Measurements from ENCODE around the gene CIROP.
"Not testable (repeated sequence)": the region's sequence is repeated elsewhere in the genome, so short reads cannot be mapped to it uniquely, and the experiment has no call there.

CIROP gene

DNA sequence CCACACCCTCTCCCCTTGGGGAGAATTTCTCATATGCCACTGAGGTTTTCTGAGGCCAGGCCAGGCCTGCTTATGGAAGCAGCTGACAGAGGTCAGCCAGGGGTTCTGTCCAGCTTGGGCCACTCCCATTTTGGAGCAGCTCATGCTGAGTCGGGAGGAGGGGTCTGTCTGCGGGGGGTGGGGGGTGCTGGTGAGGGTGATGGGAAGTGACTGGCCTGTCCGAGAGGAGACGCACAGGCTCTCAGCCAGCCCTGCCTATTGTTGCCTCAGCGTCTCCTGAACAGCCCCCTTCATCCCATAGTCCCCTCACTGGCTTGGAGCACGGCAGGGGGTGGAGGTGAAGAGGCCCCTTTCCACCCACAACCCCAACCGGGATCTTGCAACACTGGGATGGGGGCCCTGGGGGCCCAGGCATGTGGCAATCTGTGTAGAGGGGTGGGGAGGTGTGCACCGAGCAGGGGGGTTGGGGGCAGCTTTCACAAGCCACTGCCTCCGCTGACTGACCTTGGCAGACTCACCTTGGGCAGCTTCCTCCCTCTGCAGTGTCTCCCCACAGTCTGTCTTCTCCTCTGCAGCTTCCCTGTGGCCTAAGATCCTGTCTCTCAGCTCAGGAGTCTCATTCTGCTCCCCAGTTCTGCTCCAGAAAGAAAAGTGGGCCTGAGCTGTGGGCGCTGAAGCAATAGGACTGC lies 8.8 kb upstream of the CIROP start:
- no peak for DNase-seq

GRCh38 chr14:23112359-23113178 lies 7.8 kb upstream of the CIROP start:
- DNase-seq, result no peak

- DNase-seq, result no peak
These were observed 6.0 kb upstream of the CIROP start for GRCh38 chr14:23110579-23111365.

DNA sequence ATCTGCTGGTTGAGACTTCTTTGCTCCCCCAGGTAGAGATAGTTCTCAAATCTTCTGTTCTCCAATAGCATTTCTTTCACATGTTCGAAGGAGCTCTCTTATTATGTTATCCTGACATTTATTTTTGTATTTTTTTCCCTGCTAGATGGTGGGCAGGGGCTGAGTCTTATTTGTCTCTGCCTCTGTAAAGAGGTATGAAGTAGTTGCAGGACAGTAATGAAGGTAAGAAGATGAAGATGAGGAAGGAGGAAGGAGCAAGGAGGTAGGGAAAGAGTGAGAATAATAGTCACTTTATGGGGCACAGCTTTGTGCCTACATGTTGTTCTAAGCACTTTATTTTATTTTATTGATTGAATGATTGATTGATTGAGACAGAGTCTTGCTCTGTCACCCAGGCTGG lies 5.0 kb upstream of the CIROP start:
- no peak for DNase-seq

DNA sequence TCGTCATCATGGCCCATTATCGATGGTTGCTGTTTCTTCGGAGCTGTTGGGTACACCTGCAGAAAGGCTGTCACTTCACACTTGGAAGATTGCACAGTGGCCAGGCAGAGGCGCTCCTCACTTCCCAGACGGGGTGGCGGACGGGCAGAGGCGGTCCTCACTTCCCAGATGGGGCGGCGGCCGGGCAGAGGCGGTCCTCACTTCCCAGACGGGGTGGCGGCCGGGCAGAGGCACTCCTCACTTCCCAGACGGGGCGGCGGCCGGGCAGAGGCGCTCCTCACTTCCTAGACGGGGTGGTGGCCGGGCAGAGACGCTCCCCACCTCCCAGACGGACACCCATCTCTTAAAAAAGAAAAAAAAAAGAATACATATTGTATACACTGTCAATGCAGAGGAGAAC lies 3.4 kb upstream of the CIROP start:
- not testable (repeated sequence) for DNase-seq

- not testable (repeated sequence) for DNase-seq
These were observed 2.8 kb upstream of the CIROP start for GRCh38 chr14:23107620-23108019.

DNA sequence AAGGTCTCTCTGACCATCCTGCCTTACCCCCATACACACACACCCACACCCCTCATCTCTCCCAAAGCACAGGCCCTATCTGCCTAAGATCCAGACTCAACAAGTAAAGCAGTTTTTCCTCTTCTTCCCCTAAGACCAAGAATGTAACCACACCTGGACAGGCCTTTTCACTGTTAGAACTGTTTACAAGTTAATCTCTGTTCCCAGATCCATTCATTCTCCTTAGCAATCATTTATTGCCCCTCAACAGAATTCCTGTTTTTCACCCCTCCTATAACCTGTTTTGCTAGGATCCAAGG lies 1.9 kb upstream of the CIROP start:
- DNase-seq, result no peak

DNA sequence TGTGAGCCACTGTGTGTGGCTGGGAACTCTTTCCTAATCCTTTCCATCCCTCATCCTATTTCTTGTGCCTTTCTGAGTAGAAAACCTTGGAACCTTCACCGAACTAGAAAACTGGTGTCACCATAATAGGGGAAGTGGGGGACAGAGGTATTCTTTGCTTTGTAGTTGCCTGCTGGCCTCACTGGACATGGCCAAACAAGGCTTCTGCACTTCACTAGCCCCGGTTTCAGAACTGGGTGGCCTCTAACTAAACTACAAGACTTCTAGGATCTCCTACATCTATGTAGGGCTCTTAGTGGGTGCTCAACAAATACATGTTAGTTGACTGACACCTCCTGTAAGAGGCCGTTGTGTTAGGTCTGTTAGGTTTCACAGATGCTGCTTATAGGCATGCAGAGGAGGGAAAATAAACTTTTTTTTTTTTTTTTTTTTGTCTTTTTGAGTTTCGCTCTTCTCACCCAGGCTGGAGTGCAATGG lies 597 bp upstream of the CIROP start:
- DNase-seq, result no peak

DNA sequence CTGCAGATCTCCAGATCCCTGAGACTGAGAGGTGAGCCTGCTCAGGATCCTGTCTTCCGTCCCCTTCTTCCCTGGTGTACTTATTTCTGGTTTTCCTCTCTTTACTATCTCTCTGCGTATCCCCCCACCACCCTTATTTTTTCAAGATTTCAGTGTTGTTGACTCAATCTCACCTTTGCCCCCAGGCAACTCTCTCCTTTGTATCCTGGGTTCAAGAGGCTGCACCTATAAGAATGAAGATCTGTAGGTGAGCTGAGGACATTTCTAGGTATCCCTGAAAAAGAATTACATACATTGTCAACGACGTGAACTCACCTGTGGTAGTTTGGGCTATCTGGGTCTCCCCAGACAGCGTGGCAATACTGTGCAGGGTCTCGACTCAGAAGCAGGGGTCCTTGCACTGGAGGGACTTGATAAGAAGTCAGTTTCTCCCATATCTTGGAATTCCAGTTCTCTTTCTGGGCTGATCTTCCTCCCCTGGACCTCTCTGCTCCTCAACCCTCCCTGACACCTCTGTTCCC lies 659 bp downstream of the CIROP start:
- no peak for DNase-seq

- DNase-seq, result no peak
These were observed 1.2 kb downstream of the CIROP start for GRCh38 chr14:23103581-23103980.

DNA sequence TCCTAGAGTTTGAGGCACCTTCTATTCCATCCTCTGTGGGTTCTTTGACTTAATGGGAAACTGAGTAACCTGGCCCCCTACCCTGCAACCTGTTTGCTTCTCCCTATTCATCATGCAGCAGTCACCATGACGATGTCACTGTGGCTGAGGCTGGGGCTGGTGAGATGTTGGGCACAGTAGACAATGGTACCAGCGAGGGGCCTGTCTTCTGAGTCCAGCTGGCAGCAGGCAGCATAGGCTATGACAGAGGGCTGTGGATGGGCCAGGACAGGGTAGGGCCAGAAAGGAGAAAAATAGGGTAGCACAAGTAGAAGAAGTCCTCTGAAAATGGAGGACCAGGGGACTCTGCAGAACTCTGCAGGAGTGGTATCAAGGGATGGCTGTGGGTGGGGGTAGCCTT lies 2.0 kb downstream of the CIROP start:
- DNase-seq, result no peak

DNA sequence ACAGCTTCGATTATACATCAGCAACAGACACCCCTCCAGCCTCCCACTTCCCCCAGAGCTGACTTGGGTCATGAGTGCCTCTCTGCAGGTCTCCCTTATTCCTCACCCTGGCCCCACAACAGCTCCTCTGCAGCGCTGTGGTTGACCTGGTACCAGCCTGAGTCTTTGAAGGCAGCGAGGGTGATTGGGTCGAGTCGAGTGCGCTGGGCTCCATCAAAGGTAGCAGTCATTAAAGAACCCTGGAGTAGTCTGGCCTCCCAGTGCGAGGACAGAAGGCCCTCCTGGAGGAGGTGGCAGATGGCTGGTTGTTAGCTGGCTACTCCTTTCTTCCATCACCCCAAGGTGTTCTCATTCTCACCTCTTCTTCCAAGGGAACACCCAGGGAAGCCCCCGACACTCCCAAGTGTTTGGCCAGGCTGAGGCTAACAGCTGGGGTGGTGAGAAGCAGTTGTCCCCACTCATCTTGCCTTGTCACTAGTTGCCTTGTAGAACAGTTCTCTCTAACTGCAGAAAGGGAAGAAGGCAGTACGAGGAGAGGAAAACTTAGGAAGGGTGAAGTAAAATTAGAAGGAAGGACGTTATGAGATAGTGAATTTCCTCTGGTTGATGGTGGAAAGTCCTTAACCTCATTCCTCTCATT lies 2.7 kb downstream of the CIROP start:
- no peak for DNase-seq

GRCh38 chr14:23101213-23101970 lies 3.4 kb downstream of the CIROP start:
- DNase-seq, result no peak

GRCh38 chr14:23099212-23099861 lies 5.5 kb downstream of the CIROP start:
- DNase-seq, result no peak

DNA sequence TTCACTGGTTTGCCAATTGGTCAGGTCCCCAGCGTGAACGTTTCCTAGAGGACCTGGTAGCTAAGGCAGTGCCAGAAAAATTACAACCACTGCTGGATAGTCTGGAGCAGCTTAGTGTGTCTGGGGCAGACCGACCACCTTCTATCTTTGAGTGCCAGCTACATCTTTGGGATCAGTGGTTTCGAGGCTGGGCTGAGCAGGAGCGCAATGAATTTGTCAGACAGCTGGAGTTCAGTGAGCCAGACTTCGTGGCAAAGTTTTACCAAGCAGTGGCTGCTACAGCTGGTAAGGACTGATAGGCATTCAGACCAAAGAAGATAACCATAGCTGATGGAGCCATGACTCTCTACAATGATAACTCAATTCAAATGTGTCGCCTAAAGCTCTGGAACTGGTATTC lies 7.0 kb downstream of the CIROP start:
- DNase-seq, result no peak

DNA sequence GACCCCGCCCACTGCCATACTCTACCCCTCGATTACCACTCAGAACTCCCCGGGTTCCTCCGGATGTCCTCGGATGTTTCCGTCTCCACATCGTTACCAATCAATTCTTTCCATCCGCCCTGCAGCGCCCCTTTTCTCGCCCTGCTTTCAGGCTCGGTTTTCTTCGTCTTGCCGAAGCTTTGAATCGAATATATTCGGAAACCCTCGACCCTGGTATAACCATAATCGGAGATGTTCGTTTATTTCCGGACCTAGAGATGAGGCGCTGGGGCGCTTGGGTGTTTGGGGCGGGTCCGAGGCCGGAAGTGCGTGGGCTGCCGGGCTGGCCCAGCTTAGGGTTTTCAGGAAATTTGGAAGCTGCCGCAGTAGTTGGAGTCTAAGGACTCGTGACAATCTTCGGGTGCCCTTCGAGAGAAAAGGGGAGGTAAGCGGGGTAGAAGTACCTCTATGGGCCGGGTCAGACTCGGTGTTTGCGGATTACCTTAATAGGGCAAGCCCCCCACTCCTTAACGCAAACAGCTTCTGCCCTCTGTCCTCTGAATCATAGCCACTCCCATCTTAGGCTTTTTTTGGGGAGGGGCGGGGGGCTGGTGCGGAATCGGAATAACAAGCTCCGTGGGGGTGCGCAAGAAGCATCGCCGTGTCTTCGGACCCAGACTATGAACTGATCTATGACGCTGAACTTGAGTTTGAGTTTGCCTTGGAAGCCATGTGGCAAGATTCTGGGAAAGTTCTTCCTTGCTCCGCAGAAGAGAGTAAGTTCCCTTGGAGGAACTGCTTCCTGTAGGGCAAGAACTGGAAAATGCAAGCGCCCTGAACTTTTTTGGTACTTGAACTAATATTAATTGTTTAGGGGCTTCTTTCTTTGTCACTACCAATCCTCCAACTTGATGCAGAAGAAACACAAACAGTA lies 9.3 kb downstream of the CIROP start, which contains the start of gene C14orf119:
TSS of gene C14orf119 (plus strand) at position 310 of the 913 bp plus-strand sequence. CDS start 2,154 bp downstream, outside the sequence.
- no peak for DNase-seq

DNA sequence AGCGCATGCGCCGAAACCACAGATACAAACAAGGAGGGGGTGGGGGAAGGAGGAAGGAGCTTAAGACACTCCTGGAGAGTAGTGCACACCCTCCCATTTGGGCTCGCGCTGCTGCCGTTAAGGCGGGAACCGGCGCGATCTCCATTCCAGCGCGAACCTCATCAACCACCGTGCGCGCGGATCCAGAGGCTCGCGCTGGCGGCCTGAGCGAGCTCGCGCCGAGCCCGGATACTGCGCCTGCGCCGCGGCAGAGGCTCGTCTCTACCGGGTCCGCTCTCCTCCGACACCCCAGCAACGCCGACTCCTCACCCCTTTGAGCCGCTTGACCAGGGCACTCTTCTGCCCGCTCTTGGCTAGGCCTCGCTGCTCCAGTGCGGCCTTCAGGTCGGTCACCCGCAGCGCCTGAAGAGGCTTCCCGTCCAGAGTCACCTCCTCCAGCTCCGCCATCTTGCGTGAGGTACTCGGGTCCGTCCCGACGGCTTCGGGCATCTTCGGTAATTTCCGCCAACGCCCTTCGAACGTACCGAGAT lies 10.1 kb downstream of the CIROP start, which contains the start of gene ACIN1:
TSS of gene ACIN1 (minus strand) at position 471 of the 530 bp plus-strand sequence. CDS start at position 447, 24 bp downstream.
- no peak for DNase-seq

DNA sequence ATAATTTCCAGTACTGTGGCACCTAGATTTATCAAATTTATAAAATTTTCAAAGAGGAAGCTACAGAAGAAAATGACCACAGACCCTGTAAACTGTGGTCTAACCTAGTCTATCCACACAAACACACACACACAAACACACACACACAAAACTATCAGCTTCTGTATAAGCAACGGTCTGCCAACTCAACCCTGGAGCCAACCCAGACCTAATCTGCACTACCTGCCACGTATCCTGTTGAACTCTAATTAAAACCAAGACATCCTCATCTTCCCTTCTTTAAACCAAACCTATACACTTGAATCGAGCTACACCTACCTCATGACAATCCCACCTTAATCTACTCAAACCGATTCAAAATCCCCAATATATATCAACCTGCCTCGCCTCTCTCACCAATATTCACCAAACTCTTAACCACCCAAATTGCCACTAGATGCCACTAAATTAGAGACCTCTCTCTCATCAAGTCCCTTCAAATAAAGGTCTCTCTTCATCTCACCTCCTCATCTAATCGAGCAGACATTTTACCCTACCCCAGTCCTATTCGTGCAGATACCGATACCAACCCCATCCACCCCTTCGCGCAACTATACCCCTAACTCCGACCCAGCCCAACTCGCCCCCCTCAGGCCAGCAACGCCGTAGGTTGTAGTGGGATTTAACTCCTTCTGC lies 10.7 kb downstream of the CIROP start:
- DNase-seq, result no peak

DNA sequence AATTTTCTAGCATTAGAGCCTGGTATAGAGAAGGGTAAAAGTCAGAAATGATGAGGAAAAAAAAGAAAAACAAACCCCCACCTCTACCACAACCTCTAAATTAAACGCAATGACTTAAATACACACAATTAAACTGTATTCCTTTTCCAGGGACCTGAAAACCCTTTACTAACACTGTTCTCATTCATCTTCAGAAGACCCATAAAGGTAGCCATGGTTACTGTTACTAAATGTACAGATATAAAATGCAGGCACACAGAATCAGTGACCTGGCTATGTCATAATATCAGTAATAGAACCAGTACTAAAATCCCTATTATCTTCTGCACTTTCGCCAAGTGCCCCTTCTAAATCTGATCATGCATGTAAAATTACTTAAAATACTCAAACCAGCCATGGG lies 11.3 kb downstream of the CIROP start:
- DNase-seq, result no peak

All from activated CD4-positive, CD25-positive, alpha-beta regulatory T cell (primary cell).